Liver (tissue), 9 donors: ENCODE data around the gene KIF22. TPM values are rescaled to one million over a fixed set of nuclear protein-coding genes. Genes with fewer than 3 reads are reported as not detected.

ENCODE experiments used
- DNase-seq: peaks from one replicate; pipeline ENCODE4 v3.0.0-alpha.2; 2017; ENCODE audit warnings: low spot score
- H3K27ac ChIP-seq, 2 donors: one replicate each; pipeline ENCODE4 v1.7.0; 2013; ENCODE audit warnings: inconsistent platforms in 2 of 2, low read length in 2 of 2, control low read depth in 1 of 2, low read depth in 1 of 2, mild to moderate bottlenecking in 1 of 2
- H3K27me3 ChIP-seq, 4 donors: one replicate each; pipeline versions ENCODE4 v1.6.1 to v1.7.0; 2013; ENCODE audit warnings: low read length in 3 of 4, inconsistent platforms in 1 of 4, mild to moderate bottlenecking in 1 of 4, moderate library complexity in 1 of 4; ENCODE audit not compliant: control insufficient read depth in 4 of 4, insufficient read depth in 4 of 4
- H3K36me3 ChIP-seq, 4 donors: one replicate each; pipeline versions ENCODE4 v1.6.1 to v1.7.0; 2013; ENCODE audit warnings: low read length in 3 of 4, mild to moderate bottlenecking in 3 of 4, low read depth in 1 of 4, moderate library complexity in 1 of 4; ENCODE audit not compliant: control insufficient read depth in 4 of 4, insufficient read depth in 3 of 4
- H3K4me1 ChIP-seq, 4 donors: one replicate each; pipeline versions ENCODE4 v1.6.1 to v1.7.0; 2013; ENCODE audit warnings: low read length in 3 of 4, mild to moderate bottlenecking in 3 of 4, moderate library complexity in 1 of 4; ENCODE audit not compliant: control insufficient read depth in 4 of 4, insufficient read depth in 4 of 4
- H3K4me3 ChIP-seq, 3 donors: one replicate each; pipeline versions ENCODE4 v1.6.1 to v1.7.0; 2013; ENCODE audit warnings: low read length in 3 of 3, control low read depth in 1 of 3, low read depth in 1 of 3, mild to moderate bottlenecking in 1 of 3
- H3K9ac ChIP-seq, 2 donors: one replicate each; pipeline ENCODE4 v1.7.0; 2013; ENCODE audit warnings: low read length in 2 of 2, mild to moderate bottlenecking in 2 of 2, moderate library complexity in 2 of 2, control low read depth in 1 of 2, low read depth in 1 of 2
- H3K9me3 ChIP-seq, 4 donors: one replicate each; pipeline versions ENCODE4 v1.6.1 to v1.7.0; 2013; ENCODE audit warnings: low read length in 3 of 4; ENCODE audit not compliant: control insufficient read depth in 4 of 4
- EGR1 ChIP-seq, 2 donors: IDR thresholded peaks; 2 replicates each; pipeline ENCODE4 v1.6.1; 2016 to 2018; ENCODE audit warnings: antibody characterized with exemption in 2 of 2, low read depth in 2 of 2
- FOXA1 ChIP-seq: IDR thresholded peaks from 2 replicates; pipeline ENCODE4 v1.6.1; 2016; ENCODE audit warnings: antibody characterized with exemption
- FOXA2 ChIP-seq: IDR thresholded peaks from 2 replicates; pipeline ENCODE4 v1.6.1; 2016; ENCODE audit warnings: antibody characterized with exemption
- GABPA ChIP-seq, 2 donors: IDR thresholded peaks in 1 of 2; conservative IDR thresholded peaks in 1 of 2; 2 replicates each; pipeline ENCODE4 v1.6.1; 2016; ENCODE audit warnings: antibody characterized with exemption in 2 of 2, mild to moderate bottlenecking in 1 of 2, moderate library complexity in 1 of 2
- HNF4A ChIP-seq, 2 donors: conservative IDR thresholded peaks; 2 replicates each; pipeline ENCODE4 v1.6.1; 2016; ENCODE audit warnings: antibody characterized with exemption in 2 of 2, mild to moderate bottlenecking in 2 of 2
- HNF4G ChIP-seq: IDR thresholded peaks from 2 replicates; pipeline ENCODE4 v1.6.1; 2016; ENCODE audit warnings: antibody characterized with exemption
- JUND ChIP-seq, 2 donors: IDR thresholded peaks; 2 replicates each; pipeline ENCODE4 v1.6.1; 2016; ENCODE audit warnings: antibody characterized with exemption in 2 of 2
- NR2F2 ChIP-seq: IDR thresholded peaks from 2 replicates; pipeline ENCODE4 v1.6.1; 2016; ENCODE audit warnings: antibody characterized with exemption
- RAD21 ChIP-seq, 2 donors: IDR thresholded peaks; 2 replicates each; pipeline ENCODE4 v1.6.1; 2016; ENCODE audit warnings: antibody characterized with exemption in 2 of 2, mild to moderate bottlenecking in 2 of 2
- RXRA ChIP-seq, 2 donors: IDR thresholded peaks; 2 replicates each; pipeline ENCODE4 v1.6.1; 2017 to 2018; ENCODE audit warnings: antibody characterized with exemption in 2 of 2, mild to moderate bottlenecking in 1 of 2
- SP1 ChIP-seq: IDR thresholded peaks from 2 replicates; pipeline ENCODE4 v1.6.1; 2018; ENCODE audit warnings: antibody characterized with exemption, mild to moderate bottlenecking
- TAF1 ChIP-seq: conservative IDR thresholded peaks from 2 replicates; pipeline ENCODE4 v1.6.1; 2016; ENCODE audit warnings: antibody characterized with exemption, mild to moderate bottlenecking
- YY1 ChIP-seq: IDR thresholded peaks from 2 replicates; pipeline ENCODE4 v1.6.1; 2016; ENCODE audit warnings: antibody characterized with exemption, mild to moderate bottlenecking
- WGBS: extraction: QIAGEN DNeasy Blood & Tissue Kit; methylation state at CpG from one replicate; pipeline ENCODE4 v1.1.7; 2013; 5-methylcytosine and 5-hydroxymethylcytosine counted together
- polyA plus RNA-seq, 2 donors: library from polyadenylated mRNA; stranded (reverse) in 1 of 2; unstranded in 1 of 2; fragments of 200-250 nt in 1 of 2; fragments of >200 nt in 1 of 2; fragmentation: Nextera tagmentation in 1 of 2; extraction: Ambion mirVana in 1 of 2; gene quantifications; one replicate each; pipeline versions ENCODE4 v1.2.1 to v1.2.3, GENCODE V29; 2013 to 2015
- total RNA-seq, 2 donors: library from RNA; depleted of rRNA; stranded (reverse); fragments of >200 nt; gene quantifications; one replicate each; pipeline ENCODE4 v1.2.3, GENCODE V29; 2014
- TF ChIP-seq, protein P1 (sequence below): IDR thresholded peaks from 2 replicates; pipeline ENCODE4 v1.6.1; 2016; ENCODE audit warnings: antibody characterized with exemption
- TF ChIP-seq, protein P2 (sequence below): IDR thresholded peaks from 2 replicates; pipeline ENCODE4 v1.6.1; 2016; ENCODE audit warnings: antibody characterized with exemption, mild to moderate bottlenecking
- TF ChIP-seq, protein P3 (sequence below): IDR thresholded peaks from 2 replicates; pipeline ENCODE4 v1.6.1; 2016; ENCODE audit warnings: antibody characterized with exemption
- TF ChIP-seq, protein P4 (sequence below): fragments of 150-350 bp; IDR thresholded peaks from 2 replicates; pipeline ENCODE4 v1.5.1; 2017; ENCODE audit warnings: improper control_type of control experiment, low read depth, low read length; ENCODE audit not compliant: missing input control
- donor health status: healthy.
- donor health status: healthy.
- donor health status: healthy.
- donor health status: healthy.
- donor health status: healthy.

KIF22 gene
- total and polyA plus RNA-seq, 4 donors = 15.0 to 80.1 (median 49.3) TPM

DNA sequence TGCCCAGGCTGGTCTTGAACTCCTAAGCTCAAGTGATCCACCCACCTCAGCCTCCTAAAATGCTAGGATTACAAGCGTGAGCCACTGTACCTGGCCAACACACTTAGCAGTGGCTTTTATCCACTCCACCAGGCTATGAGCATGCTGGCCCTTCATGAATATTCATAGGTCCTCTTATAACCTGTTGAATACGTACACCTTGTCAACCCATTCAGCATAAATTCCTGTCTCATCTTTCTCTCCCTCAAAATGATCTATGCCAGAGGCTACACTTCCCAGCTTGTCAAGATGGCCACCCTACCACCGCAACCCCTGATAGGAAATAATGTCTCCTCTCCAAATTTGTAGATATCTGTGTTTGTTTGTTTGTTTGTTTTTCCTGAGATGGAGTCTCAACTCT is 23.5 kb upstream of the KIF22 start:
- Histone ChIP-seq H3K36me3 (no peaks in the 10 kb centered on the region), H3K4me3 (no peak overlapping the region), H3K27ac (no peak overlapping the region), H3K4me1 (peaks cover 3 to 49% (median 28%) of the 10 kb centered on the region in 4 donors), H3K9me3 (no peaks in the 10 kb centered on the region), H3K27me3 (no peaks in the 10 kb centered on the region), H3K9ac (no peak overlapping the region)
- 96% methylated on average over 3 of the region's 3 CpGs for WGBS
- TF ChIP-seq, protein P1, sequence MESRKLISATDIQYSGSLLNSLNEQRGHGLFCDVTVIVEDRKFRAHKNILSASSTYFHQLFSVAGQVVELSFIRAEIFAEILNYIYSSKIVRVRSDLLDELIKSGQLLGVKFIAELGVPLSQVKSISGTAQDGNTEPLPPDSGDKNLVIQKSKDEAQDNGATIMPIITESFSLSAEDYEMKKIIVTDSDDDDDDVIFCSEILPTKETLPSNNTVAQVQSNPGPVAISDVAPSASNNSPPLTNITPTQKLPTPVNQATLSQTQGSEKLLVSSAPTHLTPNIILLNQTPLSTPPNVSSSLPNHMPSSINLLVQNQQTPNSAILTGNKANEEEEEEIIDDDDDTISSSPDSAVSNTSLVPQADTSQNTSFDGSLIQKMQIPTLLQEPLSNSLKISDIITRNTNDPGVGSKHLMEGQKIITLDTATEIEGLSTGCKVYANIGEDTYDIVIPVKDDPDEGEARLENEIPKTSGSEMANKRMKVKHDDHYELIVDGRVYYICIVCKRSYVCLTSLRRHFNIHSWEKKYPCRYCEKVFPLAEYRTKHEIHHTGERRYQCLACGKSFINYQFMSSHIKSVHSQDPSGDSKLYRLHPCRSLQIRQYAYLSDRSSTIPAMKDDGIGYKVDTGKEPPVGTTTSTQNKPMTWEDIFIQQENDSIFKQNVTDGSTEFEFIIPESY = no peak
- TF ChIP-seq EGR1 (IDR thresholded peaks at IDR 0.05; ENCODE audit: low read depth in 2 of 2) (no peak), RXRA (IDR thresholded peaks at IDR 0.05) (no peak), SP1 (no peak), TAF1 (no peak), HNF4A (conservative IDR thresholded peaks at IDR 0.05) (no peak), RAD21 (IDR thresholded peaks at IDR 0.05) (no peak), NR2F2 (no peak), JUND (IDR thresholded peaks at IDR 0.05) (no peak), YY1 (no peak), FOXA1 (no peak), FOXA2 (no peak), GABPA (IDR thresholded peaks at IDR 0.05 in 1 of 2, conservative IDR thresholded peaks at IDR 0.05 in 1 of 2) (no peak), HNF4G (no peak)
- TF ChIP-seq, protein P2, sequence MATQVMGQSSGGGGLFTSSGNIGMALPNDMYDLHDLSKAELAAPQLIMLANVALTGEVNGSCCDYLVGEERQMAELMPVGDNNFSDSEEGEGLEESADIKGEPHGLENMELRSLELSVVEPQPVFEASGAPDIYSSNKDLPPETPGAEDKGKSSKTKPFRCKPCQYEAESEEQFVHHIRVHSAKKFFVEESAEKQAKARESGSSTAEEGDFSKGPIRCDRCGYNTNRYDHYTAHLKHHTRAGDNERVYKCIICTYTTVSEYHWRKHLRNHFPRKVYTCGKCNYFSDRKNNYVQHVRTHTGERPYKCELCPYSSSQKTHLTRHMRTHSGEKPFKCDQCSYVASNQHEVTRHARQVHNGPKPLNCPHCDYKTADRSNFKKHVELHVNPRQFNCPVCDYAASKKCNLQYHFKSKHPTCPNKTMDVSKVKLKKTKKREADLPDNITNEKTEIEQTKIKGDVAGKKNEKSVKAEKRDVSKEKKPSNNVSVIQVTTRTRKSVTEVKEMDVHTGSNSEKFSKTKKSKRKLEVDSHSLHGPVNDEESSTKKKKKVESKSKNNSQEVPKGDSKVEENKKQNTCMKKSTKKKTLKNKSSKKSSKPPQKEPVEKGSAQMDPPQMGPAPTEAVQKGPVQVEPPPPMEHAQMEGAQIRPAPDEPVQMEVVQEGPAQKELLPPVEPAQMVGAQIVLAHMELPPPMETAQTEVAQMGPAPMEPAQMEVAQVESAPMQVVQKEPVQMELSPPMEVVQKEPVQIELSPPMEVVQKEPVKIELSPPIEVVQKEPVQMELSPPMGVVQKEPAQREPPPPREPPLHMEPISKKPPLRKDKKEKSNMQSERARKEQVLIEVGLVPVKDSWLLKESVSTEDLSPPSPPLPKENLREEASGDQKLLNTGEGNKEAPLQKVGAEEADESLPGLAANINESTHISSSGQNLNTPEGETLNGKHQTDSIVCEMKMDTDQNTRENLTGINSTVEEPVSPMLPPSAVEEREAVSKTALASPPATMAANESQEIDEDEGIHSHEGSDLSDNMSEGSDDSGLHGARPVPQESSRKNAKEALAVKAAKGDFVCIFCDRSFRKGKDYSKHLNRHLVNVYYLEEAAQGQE = no peak
- TF ChIP-seq, protein P3, sequence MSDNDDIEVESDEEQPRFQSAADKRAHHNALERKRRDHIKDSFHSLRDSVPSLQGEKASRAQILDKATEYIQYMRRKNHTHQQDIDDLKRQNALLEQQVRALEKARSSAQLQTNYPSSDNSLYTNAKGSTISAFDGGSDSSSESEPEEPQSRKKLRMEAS = no peak
- no peak for DNase-seq

DNA sequence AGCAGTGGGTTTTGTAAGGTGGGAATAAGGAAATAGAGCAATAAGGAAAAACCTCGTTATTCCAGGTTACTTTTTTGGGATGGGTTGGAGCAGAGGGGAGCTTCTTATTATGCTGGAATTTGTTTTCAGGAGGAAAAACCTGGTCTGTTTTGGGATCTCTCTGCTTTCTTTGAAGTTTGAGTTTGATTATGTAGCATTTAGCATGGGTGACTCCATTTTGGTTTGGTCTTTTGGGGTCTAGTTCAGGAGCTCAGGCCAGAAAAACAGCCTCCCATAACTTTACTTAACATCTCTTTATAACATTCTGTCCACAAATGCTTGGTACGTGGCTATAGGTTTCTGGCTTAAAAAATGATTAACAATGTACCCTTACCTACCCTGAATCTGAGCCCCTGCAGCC is 21.0 kb upstream of the KIF22 start:
- Histone ChIP-seq H3K9me3 (no peaks in the 10 kb centered on the region), H3K27ac (no peak overlapping the region), H3K9ac (no peak overlapping the region), H3K4me3 (no peak overlapping the region), H3K36me3 (no peaks in the 10 kb centered on the region), H3K4me1 (peaks cover under 1 to 44% (median 28%) of the 10 kb centered on the region in 4 donors), H3K27me3 (no peaks in the 10 kb centered on the region)
- no peak for DNase-seq
- TF ChIP-seq RAD21 (IDR thresholded peaks at IDR 0.05) = no peak
- TF ChIP-seq, protein P4, sequence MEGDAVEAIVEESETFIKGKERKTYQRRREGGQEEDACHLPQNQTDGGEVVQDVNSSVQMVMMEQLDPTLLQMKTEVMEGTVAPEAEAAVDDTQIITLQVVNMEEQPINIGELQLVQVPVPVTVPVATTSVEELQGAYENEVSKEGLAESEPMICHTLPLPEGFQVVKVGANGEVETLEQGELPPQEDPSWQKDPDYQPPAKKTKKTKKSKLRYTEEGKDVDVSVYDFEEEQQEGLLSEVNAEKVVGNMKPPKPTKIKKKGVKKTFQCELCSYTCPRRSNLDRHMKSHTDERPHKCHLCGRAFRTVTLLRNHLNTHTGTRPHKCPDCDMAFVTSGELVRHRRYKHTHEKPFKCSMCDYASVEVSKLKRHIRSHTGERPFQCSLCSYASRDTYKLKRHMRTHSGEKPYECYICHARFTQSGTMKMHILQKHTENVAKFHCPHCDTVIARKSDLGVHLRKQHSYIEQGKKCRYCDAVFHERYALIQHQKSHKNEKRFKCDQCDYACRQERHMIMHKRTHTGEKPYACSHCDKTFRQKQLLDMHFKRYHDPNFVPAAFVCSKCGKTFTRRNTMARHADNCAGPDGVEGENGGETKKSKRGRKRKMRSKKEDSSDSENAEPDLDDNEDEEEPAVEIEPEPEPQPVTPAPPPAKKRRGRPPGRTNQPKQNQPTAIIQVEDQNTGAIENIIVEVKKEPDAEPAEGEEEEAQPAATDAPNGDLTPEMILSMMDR = no peak
- no peak for TF ChIP-seq FOXA1
- TF ChIP-seq, protein P2 = no peak
- no peak for TF ChIP-seq YY1
- no peak for TF ChIP-seq HNF4A (conservative IDR thresholded peaks at IDR 0.05)
- no peak for TF ChIP-seq SP1
- no peak for TF ChIP-seq FOXA2
- no peak for TF ChIP-seq TAF1
- TF ChIP-seq, protein P3 = no peak
- TF ChIP-seq GABPA (IDR thresholded peaks at IDR 0.05 in 1 of 2, conservative IDR thresholded peaks at IDR 0.05 in 1 of 2) = no peak
- no peak for TF ChIP-seq RXRA (IDR thresholded peaks at IDR 0.05)
- TF ChIP-seq JUND (IDR thresholded peaks at IDR 0.05) = no peak
- no peak for TF ChIP-seq EGR1 (IDR thresholded peaks at IDR 0.05; ENCODE audit: low read depth in 2 of 2)
- no peak for TF ChIP-seq NR2F2
- TF ChIP-seq HNF4G = no peak
- TF ChIP-seq, protein P1 = no peak
- WGBS = 90% methylated on average over 2 of the region's 2 CpGs
